Fibroblast of mammary gland (primary cell): Measurements from ENCODE around the gene CCDC86.

Source experiments
- DNase-seq: peaks from one replicate; pipeline ENCODE4 v3.0.0-alpha.2; 2010; ENCODE audit warnings: low read depth
- H3K4me3 ChIP-seq: 2 replicates; pipeline ENCODE4 v1.5.1; 2011; ENCODE audit warnings: low read depth, mild to moderate bottlenecking, low read length, moderate library complexity; ENCODE audit not compliant: control insufficient read depth
- CTCF ChIP-seq: conservative IDR thresholded peaks from 2 replicates; pipeline ENCODE4 v1.5.1; 2011; ENCODE audit warnings: low read depth, low read length, inconsistent platforms; ENCODE audit not compliant: control insufficient read depth, insufficient read depth

The CCDC86 gene

GRCh38 chr11:60831143-60831500, 10.8 kb upstream of the CCDC86 start:
- peak; percentile 75 for DNase-seq
- no peak overlapping the region for H3K4me3 ChIP-seq
- peak; percentile 93 for TF ChIP-seq CTCF

DNA sequence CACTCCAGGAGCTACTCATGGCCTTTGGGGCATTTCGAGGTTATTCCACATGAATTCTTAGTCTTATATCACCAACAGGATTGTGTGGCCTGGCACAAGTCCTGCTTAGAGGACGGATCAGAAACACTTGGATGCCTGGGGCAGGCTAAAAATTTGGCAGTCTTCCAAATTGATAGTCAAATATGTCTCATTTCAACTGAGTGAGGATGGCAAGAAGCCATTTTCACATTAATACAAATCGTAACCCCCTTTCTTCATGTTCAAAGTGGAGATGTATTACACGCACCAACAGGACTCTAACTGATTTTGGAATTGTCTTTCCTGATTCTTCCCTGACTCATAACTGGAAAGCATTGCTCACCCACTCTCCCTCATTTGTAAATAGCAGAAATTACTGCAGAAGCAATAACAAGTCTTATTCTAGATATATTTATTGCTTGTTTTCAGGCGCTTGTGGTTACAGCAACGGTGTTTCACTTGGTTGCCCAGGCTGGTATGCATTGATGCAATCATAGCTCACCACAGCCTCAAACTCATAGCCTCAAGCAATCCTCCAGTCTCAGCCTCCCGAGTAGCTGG, 10.3 kb upstream of the CCDC86 start:
- no peak for TF ChIP-seq CTCF
- DNase-seq: peak; percentile 73
- no peak overlapping the region for H3K4me3 ChIP-seq

DNA sequence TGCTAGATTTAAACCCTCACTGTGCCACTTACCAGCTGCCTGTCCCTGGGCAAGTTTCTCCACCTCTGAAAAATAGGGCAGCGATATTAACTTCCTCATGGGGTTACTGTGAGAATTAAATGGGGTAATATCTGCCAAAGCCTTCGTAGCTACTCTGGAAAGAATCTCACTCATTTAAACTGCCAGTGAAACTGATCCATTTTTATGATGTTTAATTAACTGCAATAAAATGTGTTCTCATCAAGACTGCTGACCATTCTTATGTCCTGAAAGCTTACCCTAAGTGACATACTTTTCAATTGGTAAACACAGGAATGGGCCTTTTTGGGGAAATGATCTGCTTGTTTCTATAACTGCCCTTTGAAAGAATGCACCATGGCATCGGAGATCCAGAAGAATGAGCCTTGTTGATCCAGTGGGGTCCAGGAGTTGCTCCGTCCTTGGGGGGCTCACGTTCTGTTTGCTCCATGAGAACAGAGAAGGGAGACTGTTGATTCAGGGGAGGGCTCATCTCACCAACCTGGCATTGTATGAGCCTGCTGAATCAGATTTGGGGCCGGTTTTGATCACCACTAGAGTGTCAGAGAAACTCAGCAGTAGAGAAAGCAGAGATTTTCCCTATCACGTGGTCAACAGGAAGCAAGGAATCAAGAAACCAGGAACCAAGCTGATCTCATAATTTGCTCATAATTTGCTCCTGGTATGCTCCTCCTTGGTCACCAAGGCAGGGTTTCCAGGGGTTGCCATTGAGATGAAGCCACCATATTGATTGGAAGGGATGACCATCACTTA, 7.0 kb upstream of the CCDC86 start:
- no peak for TF ChIP-seq CTCF
- H3K4me3 ChIP-seq: no peak overlapping the region
- peak; percentile 26 for DNase-seq

- no peak for TF ChIP-seq CTCF
- DNase-seq: peak; percentile 58
- no peak overlapping the region for H3K4me3 ChIP-seq
Measured at GRCh38 chr11:60835534-60835846, 6.4 kb upstream of the CCDC86 start.

- no peak for DNase-seq
- no peak for TF ChIP-seq CTCF
- no peak overlapping the region for H3K4me3 ChIP-seq
Measured at GRCh38 chr11:60836866-60837515, 4.9 kb upstream of the CCDC86 start.

GRCh38 chr11:60838132-60838531, 3.8 kb upstream of the CCDC86 start:
- no peak for TF ChIP-seq CTCF
- H3K4me3 ChIP-seq: no peak overlapping the region
- DNase-seq: no peak
